ENCODE results near the gene BICDL2. TPM values are rescaled to one million over a fixed set of nuclear protein-coding genes. Genes with fewer than 3 reads are reported as not detected.
"Not testable (repeated sequence)": the region's sequence is repeated elsewhere in the genome, so short reads cannot be mapped to it uniquely, and the experiment has no call there.

BICDL2 gene
- total RNA-seq, 1 donor from 2014 or later, result 16.3 TPM

- H3K27me3 ChIP-seq, result no peaks in the 10 kb centered on the region
- H3K4me3 ChIP-seq, result no peak overlapping the region
- H3K27ac ChIP-seq, result no peak overlapping the region
- TF ChIP-seq CTCF (IDR thresholded peaks at IDR 0.05), result no peak
- H3K9me3 ChIP-seq, result no peaks in the 10 kb centered on the region
- ATAC-seq (no peak), DNase-seq (no peak)
- H3K36me3 ChIP-seq, result no peaks in the 10 kb centered on the region
- H3K4me1 ChIP-seq, result no peaks in the 10 kb centered on the region
- intact Hi-C loops (cut with DNase I), result no loop called here
These were observed 34.9 kb upstream of the BICDL2 start for GRCh38 chr16:3071655-3072054.

- Histone ChIP-seq H3K27ac (no peak overlapping the region), H3K4me1 (peaks cover 7% of the 10 kb centered on the region), H3K4me3 (no peak overlapping the region), H3K36me3 (no peaks in the 10 kb centered on the region), H3K27me3 (no peaks in the 10 kb centered on the region), H3K9me3 (no peaks in the 10 kb centered on the region)
- intact Hi-C loops (cut with DNase I), result no loop called here
- ATAC-seq (no peak), DNase-seq (no peak)
- no peak for TF ChIP-seq CTCF (IDR thresholded peaks at IDR 0.05)
These were observed 33.9 kb upstream of the BICDL2 start for GRCh38 chr16:3070608-3071111.

- ATAC-seq, result not testable (repeated sequence)
These were observed 32.4 kb upstream of the BICDL2 start for GRCh38 chr16:3069146-3069545.

GRCh38 chr16:3068487-3068886 lies 31.7 kb upstream of the BICDL2 start:
- H3K36me3 ChIP-seq, result no peaks in the 10 kb centered on the region
- peak overlapping the region; percentile 35 for H3K4me3 ChIP-seq
- DNase-seq (no peak), ATAC-seq (no peak)
- H3K4me1 ChIP-seq, result peaks cover 7% of the 10 kb centered on the region
- H3K27me3 ChIP-seq, result no peaks in the 10 kb centered on the region
- TF ChIP-seq CTCF (IDR thresholded peaks at IDR 0.05), result no peak
- H3K27ac ChIP-seq, result no peak overlapping the region
- intact Hi-C loops (cut with DNase I), result no loop called here
- no peaks in the 10 kb centered on the region for H3K9me3 ChIP-seq

More at GRCh38 chr16:3069146-3069545, 32.4 kb upstream of the BICDL2 start:
- H3K4me1 ChIP-seq; H3K27me3 ChIP-seq; H3K27ac ChIP-seq; DNase-seq; H3K36me3 ChIP-seq; H3K9me3 ChIP-seq; H3K4me3 ChIP-seq; intact Hi-C loops (cut with DNase I): not testable (repeated sequence)

GRCh38 chr16:3066440-3066748 lies 29.6 kb upstream of the BICDL2 start:
- intact Hi-C loops (cut with DNase I), result no loop called here
- Histone ChIP-seq H3K27ac (peak overlapping the region; percentile 76), H3K4me3 (peak overlapping the region; percentile 52), H3K9me3 (no peaks in the 10 kb centered on the region), H3K4me1 (peaks cover 7% of the 10 kb centered on the region), H3K27me3 (no peaks in the 10 kb centered on the region), H3K36me3 (no peaks in the 10 kb centered on the region)
- DNase-seq (no peak), ATAC-seq (no peak)
- TF ChIP-seq CTCF (IDR thresholded peaks at IDR 0.05), result no peak

GRCh38 chr16:3065742-3066439 lies 29.1 kb upstream of the BICDL2 start:
- no peaks in the 10 kb centered on the region for H3K27me3 ChIP-seq
- DNase-seq, result no peak
- H3K4me1 ChIP-seq, result peaks cover 7% of the 10 kb centered on the region
- peak overlapping the region; percentile 76 for H3K27ac ChIP-seq
- TF ChIP-seq CTCF (IDR thresholded peaks at IDR 0.05), result no peak
- no peaks in the 10 kb centered on the region for H3K36me3 ChIP-seq
- intact Hi-C loops (cut with DNase I), result no loop called here
- ATAC-seq, result peak; percentile 13
- no peaks in the 10 kb centered on the region for H3K9me3 ChIP-seq
- peak overlapping the region; percentile 52 for H3K4me3 ChIP-seq
